Measurements from ENCODE around the gene RNF13. TPM values are rescaled to one million over a fixed set of nuclear protein-coding genes. Genes with fewer than 3 reads are reported as not detected.

The RNF13 gene
- polyA plus RNA-seq, 4 donors = 20.8 to 62.7 (median 32.7) TPM

- no peaks in the 10 kb centered on the region for H3K36me3 ChIP-seq (ENCODE audit: control insufficient read depth in 3 of 3, insufficient read depth in 2 of 3, low read depth in 1 of 3, low read length in 3 of 3)
- no peaks in the 10 kb centered on the region for H3K27me3 ChIP-seq (ENCODE audit: control insufficient read depth in 3 of 3, insufficient read depth in 3 of 3, low read length in 3 of 3)
- no peaks in the 10 kb centered on the region for H3K9me3 ChIP-seq (ENCODE audit: control insufficient read depth in 2 of 2, insufficient read depth in 1 of 2, low read depth in 1 of 2, low read length in 1 of 2)
- no peak overlapping the region for H3K27ac ChIP-seq (ENCODE audit: low read depth in 1 of 3, low read length in 2 of 3)
- H3K4me3 ChIP-seq (ENCODE audit: low read depth in 1 of 3, low read length in 3 of 3) = no peak overlapping the region
- WGBS, 3 donors = 28 to 30% (median 28%) methylated on average over 4 of the region's 4 CpGs
- peaks cover 0 to 5% (median 0%) of the 10 kb centered on the region in 3 donors for H3K4me1 ChIP-seq (ENCODE audit: control insufficient read depth in 3 of 3, insufficient read depth in 2 of 3, low read depth in 1 of 3, low read length in 2 of 3)
- peak; percentile 70 to 77 for DNase-seq
- no peak for FAIRE-seq
Observed at GRCh38 chr3:149808209-149808829, 4.7 kb upstream of the RNF13 start.

GRCh38 chr3:149809699-149810098 lies 3.3 kb upstream of the RNF13 start:
- DNase-seq (no peak), FAIRE-seq (no peak)
- H3K4me3 ChIP-seq (ENCODE audit: low read depth in 1 of 3, low read length in 3 of 3) = no peak overlapping the region

GRCh38 chr3:149810846-149811245 lies 2.2 kb upstream of the RNF13 start:
- Histone ChIP-seq H3K9me3 (ENCODE audit: control insufficient read depth in 2 of 2, insufficient read depth in 1 of 2, low read depth in 1 of 2, low read length in 1 of 2) (no peaks in the 10 kb centered on the region), H3K27me3 (ENCODE audit: control insufficient read depth in 3 of 3, insufficient read depth in 3 of 3, low read length in 3 of 3) (no peaks in the 10 kb centered on the region), H3K4me1 (ENCODE audit: control insufficient read depth in 3 of 3, insufficient read depth in 2 of 3, low read depth in 1 of 3, low read length in 2 of 3) (peaks cover 0 to 12% (median 0%) of the 10 kb centered on the region in 3 donors), H3K4me3 (ENCODE audit: low read depth in 1 of 3, low read length in 3 of 3) (no peak overlapping the region), H3K27ac (ENCODE audit: low read depth in 1 of 3, low read length in 2 of 3) (no peak overlapping the region), H3K36me3 (ENCODE audit: control insufficient read depth in 3 of 3, insufficient read depth in 2 of 3, low read depth in 1 of 3, low read length in 3 of 3) (no peaks in the 10 kb centered on the region)
- DNase-seq (no peak), FAIRE-seq (no peak)
- WGBS, 3 donors = 74 to 85% (median 83%) methylated on average over 2 of the region's 2 CpGs

More at GRCh38 chr3:149809699-149810098, 3.3 kb upstream of the RNF13 start:
- no peaks in the 10 kb centered on the region for H3K36me3 ChIP-seq (ENCODE audit: control insufficient read depth in 3 of 3, insufficient read depth in 2 of 3, low read depth in 1 of 3, low read length in 3 of 3)
- no peak overlapping the region for H3K27ac ChIP-seq (ENCODE audit: low read depth in 1 of 3, low read length in 2 of 3)
- no peaks in the 10 kb centered on the region for H3K9me3 ChIP-seq (ENCODE audit: control insufficient read depth in 2 of 2, insufficient read depth in 1 of 2, low read depth in 1 of 2, low read length in 1 of 2)
- H3K27me3 ChIP-seq (ENCODE audit: control insufficient read depth in 3 of 3, insufficient read depth in 3 of 3, low read length in 3 of 3) = no peaks in the 10 kb centered on the region
- H3K4me1 ChIP-seq (ENCODE audit: control insufficient read depth in 3 of 3, insufficient read depth in 2 of 3, low read depth in 1 of 3, low read length in 2 of 3) = peaks cover 0 to 5% (median 0%) of the 10 kb centered on the region in 3 donors

- no peak for FAIRE-seq
- 8 to 21% (median 15%) methylated on average over 13 of the region's 13 CpGs for WGBS, 3 donors
- peak overlapping the region in 2 of 3 donors; percentile 83 to 89 for H3K4me3 ChIP-seq (ENCODE audit: low read depth in 1 of 3, low read length in 3 of 3)
- H3K36me3 ChIP-seq (ENCODE audit: control insufficient read depth in 3 of 3, insufficient read depth in 2 of 3, low read depth in 1 of 3, low read length in 3 of 3) = no peaks in the 10 kb centered on the region
- no peaks in the 10 kb centered on the region for H3K27me3 ChIP-seq (ENCODE audit: control insufficient read depth in 3 of 3, insufficient read depth in 3 of 3, low read length in 3 of 3)
- DNase-seq = no peak
- peaks cover 0 to 15% (median 9%) of the 10 kb centered on the region in 3 donors for H3K4me1 ChIP-seq (ENCODE audit: control insufficient read depth in 3 of 3, insufficient read depth in 2 of 3, low read depth in 1 of 3, low read length in 2 of 3)
- H3K9me3 ChIP-seq (ENCODE audit: control insufficient read depth in 2 of 2, insufficient read depth in 1 of 2, low read depth in 1 of 2, low read length in 1 of 2) = no peaks in the 10 kb centered on the region
- H3K27ac ChIP-seq (ENCODE audit: low read depth in 1 of 3, low read length in 2 of 3) = peak overlapping the region; percentile 94 to 99 (median 97)
Observed at GRCh38 chr3:149812165-149812605, 830 bp upstream of the RNF13 start.

- H3K27me3 ChIP-seq (ENCODE audit: control insufficient read depth in 3 of 3, insufficient read depth in 3 of 3, low read length in 3 of 3) = no peaks in the 10 kb centered on the region
- peak overlapping the region; percentile 94 to 99 (median 97) for H3K27ac ChIP-seq (ENCODE audit: low read depth in 1 of 3, low read length in 2 of 3)
- DNase-seq = peak; percentile 30 to 55
- H3K36me3 ChIP-seq (ENCODE audit: control insufficient read depth in 3 of 3, insufficient read depth in 2 of 3, low read depth in 1 of 3, low read length in 3 of 3) = no peaks in the 10 kb centered on the region
- H3K9me3 ChIP-seq (ENCODE audit: control insufficient read depth in 2 of 2, insufficient read depth in 1 of 2, low read depth in 1 of 2, low read length in 1 of 2) = no peaks in the 10 kb centered on the region
- H3K4me3 ChIP-seq (ENCODE audit: low read depth in 1 of 3, low read length in 3 of 3) = peak overlapping the region; percentile 73 to 89 (median 83)
- WGBS, 3 donors = 0 to 1% (median 1%) methylated on average over 29 of the region's 29 CpGs
- peaks cover 0 to 15% (median 9%) of the 10 kb centered on the region in 3 donors for H3K4me1 ChIP-seq (ENCODE audit: control insufficient read depth in 3 of 3, insufficient read depth in 2 of 3, low read depth in 1 of 3, low read length in 2 of 3)
- no peak for FAIRE-seq
Observed at GRCh38 chr3:149813367-149814281, 609 bp downstream of the RNF13 start.

- no peaks in the 10 kb centered on the region for H3K9me3 ChIP-seq (ENCODE audit: control insufficient read depth in 2 of 2, insufficient read depth in 1 of 2, low read depth in 1 of 2, low read length in 1 of 2)
- FAIRE-seq (no peak), DNase-seq (no peak)
- H3K4me3 ChIP-seq (ENCODE audit: low read depth in 1 of 3, low read length in 3 of 3) = no peak overlapping the region
- WGBS, 3 donors = 70 to 93% (median 83%) methylated on average over 1 of the region's 1 CpG
- H3K36me3 ChIP-seq (ENCODE audit: control insufficient read depth in 3 of 3, insufficient read depth in 2 of 3, low read depth in 1 of 3, low read length in 3 of 3) = no peaks in the 10 kb centered on the region
- no peak overlapping the region for H3K27ac ChIP-seq (ENCODE audit: low read depth in 1 of 3, low read length in 2 of 3)
- peaks cover 0 to 15% (median 9%) of the 10 kb centered on the region in 3 donors for H3K4me1 ChIP-seq (ENCODE audit: control insufficient read depth in 3 of 3, insufficient read depth in 2 of 3, low read depth in 1 of 3, low read length in 2 of 3)
- no peaks in the 10 kb centered on the region for H3K27me3 ChIP-seq (ENCODE audit: control insufficient read depth in 3 of 3, insufficient read depth in 3 of 3, low read length in 3 of 3)
Observed at GRCh38 chr3:149815321-149815720, 2.3 kb downstream of the RNF13 start.

- Histone ChIP-seq H3K27me3 (ENCODE audit: control insufficient read depth in 3 of 3, insufficient read depth in 3 of 3, low read length in 3 of 3) (no peaks in the 10 kb centered on the region), H3K27ac (ENCODE audit: low read depth in 1 of 3, low read length in 2 of 3) (no peak overlapping the region), H3K4me3 (ENCODE audit: low read depth in 1 of 3, low read length in 3 of 3) (no peak overlapping the region), H3K4me1 (ENCODE audit: control insufficient read depth in 3 of 3, insufficient read depth in 2 of 3, low read depth in 1 of 3, low read length in 2 of 3) (peaks cover 0 to 15% (median 9%) of the 10 kb centered on the region in 3 donors), H3K9me3 (ENCODE audit: control insufficient read depth in 2 of 2, insufficient read depth in 1 of 2, low read depth in 1 of 2, low read length in 1 of 2) (no peaks in the 10 kb centered on the region), H3K36me3 (ENCODE audit: control insufficient read depth in 3 of 3, insufficient read depth in 2 of 3, low read depth in 1 of 3, low read length in 3 of 3) (no peaks in the 10 kb centered on the region)
- WGBS, 3 donors = 64 to 81% (median 72%) methylated on average over 3 of the region's 3 CpGs
- FAIRE-seq (no peak), DNase-seq (no peak)
Observed at GRCh38 chr3:149815728-149816127, 2.7 kb downstream of the RNF13 start.

GRCh38 chr3:149816311-149816710 lies 3.3 kb downstream of the RNF13 start:
- no peaks in the 10 kb centered on the region for H3K27me3 ChIP-seq (ENCODE audit: control insufficient read depth in 3 of 3, insufficient read depth in 3 of 3, low read length in 3 of 3)
- no peak overlapping the region for H3K4me3 ChIP-seq (ENCODE audit: low read depth in 1 of 3, low read length in 3 of 3)
- H3K4me1 ChIP-seq (ENCODE audit: control insufficient read depth in 3 of 3, insufficient read depth in 2 of 3, low read depth in 1 of 3, low read length in 2 of 3) = peaks cover 0 to 15% (median 9%) of the 10 kb centered on the region in 3 donors
- no peak overlapping the region for H3K27ac ChIP-seq (ENCODE audit: low read depth in 1 of 3, low read length in 2 of 3)
- 48 to 59% (median 54%) methylated on average over 3 of the region's 3 CpGs for WGBS, 3 donors
- DNase-seq (no peak), FAIRE-seq (no peak)
- H3K36me3 ChIP-seq (ENCODE audit: control insufficient read depth in 3 of 3, insufficient read depth in 2 of 3, low read depth in 1 of 3, low read length in 3 of 3) = no peaks in the 10 kb centered on the region
- H3K9me3 ChIP-seq (ENCODE audit: control insufficient read depth in 2 of 2, insufficient read depth in 1 of 2, low read depth in 1 of 2, low read length in 1 of 2) = no peaks in the 10 kb centered on the region
